Trophoblast cell (in vitro differentiated cells and primary cell): ENCODE results near the gene BCL11A.

Source experiments
- DNase-seq, 2 donors: peaks; one replicate each; pipeline ENCODE4 v3.0.0-alpha.2; 2016
- H2AFZ ChIP-seq: 2 replicates; pipeline ENCODE4 v1.6.1; 2013; ENCODE audit warnings: low read length, moderate library complexity, mild to moderate bottlenecking; ENCODE audit not compliant: insufficient read depth, poor library complexity
- H2AK5ac ChIP-seq: 2 replicates; pipeline ENCODE4 v1.6.1; 2013; ENCODE audit warnings: mild to moderate bottlenecking, low read length
- H2BK120ac ChIP-seq: 2 replicates; pipeline ENCODE4 v1.6.1; 2013; ENCODE audit warnings: low read length, mild to moderate bottlenecking, moderate library complexity; ENCODE audit not compliant: insufficient read depth, poor library complexity
- H2BK12ac ChIP-seq: 2 replicates; pipeline ENCODE4 v1.6.1; 2013; ENCODE audit warnings: mild to moderate bottlenecking, low read length, moderate library complexity
- H2BK5ac ChIP-seq: 2 replicates; pipeline ENCODE4 v1.6.1; 2013; ENCODE audit warnings: low read length, low read depth, moderate library complexity, mild to moderate bottlenecking; ENCODE audit not compliant: poor library complexity
- H3K14ac ChIP-seq: 2 replicates; pipeline ENCODE4 v1.6.1; 2013; ENCODE audit warnings: mild to moderate bottlenecking, low read length
- H3K18ac ChIP-seq: 2 replicates; pipeline ENCODE4 v1.6.1; 2013; ENCODE audit warnings: mild to moderate bottlenecking, low read length
- H3K23ac ChIP-seq: 2 replicates; pipeline ENCODE4 v1.6.1; 2013; ENCODE audit warnings: low read length
- H3K27ac ChIP-seq: 2 replicates; pipeline ENCODE4 v1.5.1; 2013; ENCODE audit warnings: low read depth, mild to moderate bottlenecking, inconsistent platforms, low read length, moderate library complexity
- H3K27me3 ChIP-seq: 2 replicates; pipeline ENCODE4 v1.6.1; 2013; ENCODE audit warnings: inconsistent platforms, mild to moderate bottlenecking, low read length, moderate library complexity; ENCODE audit not compliant: insufficient read depth
- H3K36me3 ChIP-seq, 2 experiments: 1 replicate in 1 of 2; 2 replicates in 1 of 2; pipeline ENCODE4 v1.6.1; 2013; ENCODE audit warnings: low read length in 2 of 2, mild to moderate bottlenecking in 2 of 2, moderate library complexity in 1 of 2; ENCODE audit not compliant: insufficient read depth in 2 of 2, control insufficient read depth in 1 of 2
- H3K4ac ChIP-seq: 2 replicates; pipeline ENCODE4 v1.6.1; 2013; ENCODE audit warnings: low read depth, mild to moderate bottlenecking, low read length, moderate library complexity
- H3K4me1 ChIP-seq, 2 experiments: 1 replicate in 1 of 2; 2 replicates in 1 of 2; pipeline ENCODE4 v1.6.1; 2013; ENCODE audit warnings: low read length in 2 of 2, mild to moderate bottlenecking in 2 of 2, moderate library complexity in 1 of 2; ENCODE audit not compliant: insufficient read depth in 2 of 2, control insufficient read depth in 1 of 2
- H3K4me2 ChIP-seq: 2 replicates; pipeline ENCODE4 v1.6.1; 2013; ENCODE audit warnings: inconsistent platforms, mild to moderate bottlenecking, low read length, moderate library complexity
- H3K4me3 ChIP-seq: 2 replicates; pipeline ENCODE4 v1.5.1; 2013; ENCODE audit warnings: mild to moderate bottlenecking, low read depth, low read length, inconsistent platforms
- H3K79me1 ChIP-seq: one replicate; pipeline ENCODE4 v1.6.1; 2013; ENCODE audit warnings: low read length
- H3K79me2 ChIP-seq: 2 replicates; pipeline ENCODE4 v1.6.1; 2013; ENCODE audit warnings: low read length, mild to moderate bottlenecking; ENCODE audit not compliant: control insufficient read depth, insufficient read depth, poor library complexity
- H3K9ac ChIP-seq: 2 replicates; pipeline ENCODE4 v1.6.1; 2013; ENCODE audit warnings: mild to moderate bottlenecking, low read length
- H3K9me3 ChIP-seq: 2 replicates; pipeline ENCODE4 v1.6.1; 2013; ENCODE audit warnings: low read depth, mild to moderate bottlenecking, control low read depth, inconsistent platforms, low read length; ENCODE audit not compliant: insufficient read depth
- H4K12ac ChIP-seq: 2 replicates; pipeline ENCODE4 v1.6.1; 2013; ENCODE audit warnings: low read depth, mild to moderate bottlenecking, low read length, moderate library complexity
- H4K8ac ChIP-seq: 2 replicates; pipeline ENCODE4 v1.6.1; 2013; ENCODE audit warnings: low read depth, mild to moderate bottlenecking, low read length, moderate library complexity
- H4K91ac ChIP-seq: one replicate; pipeline ENCODE4 v1.6.1; 2013; ENCODE audit warnings: low read depth, mild to moderate bottlenecking, low read length, moderate library complexity
- WGBS: extraction: QIAGEN DNeasy Blood & Tissue Kit; methylation state at CpG from one replicate; pipeline ENCODE4 v1.1.7; 2013; ENCODE audit warnings: missing lambda C conversion rate; ENCODE audit not compliant: insufficient read length, insufficient coverage; ENCODE audit errors: extremely low coverage; 5-methylcytosine and 5-hydroxymethylcytosine counted together

Gene BCL11A

GRCh38 chr2:60577682-60578283 lies 24.3 kb upstream of the BCL11A start:
- no peak overlapping the region for H3K4me3 ChIP-seq
- H2BK12ac ChIP-seq = no peak overlapping the region
- no peak overlapping the region for H3K4me2 ChIP-seq
- no peak overlapping the region for H3K27ac ChIP-seq
- no peak overlapping the region for H3K23ac ChIP-seq
- H3K79me1 ChIP-seq = peaks cover 3% of the 10 kb centered on the region
- no CpG with 5 or more reads among the region's 6 CpGs for whole genome bisulfite sequencing
- no peak overlapping the region for H2BK120ac ChIP-seq
- H3K9ac ChIP-seq = no peak overlapping the region
- no peak for DNase-seq
- H3K9me3 ChIP-seq = no peaks in the 10 kb centered on the region
- no peaks in the 10 kb centered on the region for H3K27me3 ChIP-seq
- H2BK5ac ChIP-seq = no peak overlapping the region
- peaks cover 4 to 5% of the 10 kb centered on the region in 2 experiments for H3K4me1 ChIP-seq
- H4K91ac ChIP-seq = no peak overlapping the region
- H2AFZ ChIP-seq = no peak overlapping the region
- peaks cover 2% of the 10 kb centered on the region for H3K79me2 ChIP-seq
- no peak overlapping the region for H2AK5ac ChIP-seq
- no peak overlapping the region for H3K14ac ChIP-seq
- no peak overlapping the region for H4K8ac ChIP-seq
- no peak overlapping the region for H3K18ac ChIP-seq
- H3K4ac ChIP-seq = no peak overlapping the region
- H3K36me3 ChIP-seq = no peaks in the 10 kb centered on the region
- no peak overlapping the region for H4K12ac ChIP-seq

- H4K8ac ChIP-seq = no peak overlapping the region
- H3K79me1 ChIP-seq = no peaks in the 10 kb centered on the region
Observed at GRCh38 chr2:60573251-60573650, 19.8 kb upstream of the BCL11A start.

GRCh38 chr2:60570251-60570650 lies 16.8 kb upstream of the BCL11A start:
- Histone ChIP-seq H3K4me1 (peaks cover 0 to 8% of the 10 kb centered on the region in 2 experiments), H3K79me1 (no peaks in the 10 kb centered on the region), H3K36me3 (no peaks in the 10 kb centered on the region), H2BK120ac (no peak overlapping the region), H3K23ac (peak overlapping the region; percentile 48), H4K91ac (no peak overlapping the region), H2BK12ac (no peak overlapping the region), H3K9me3 (no peaks in the 10 kb centered on the region), H3K9ac (no peak overlapping the region), H3K27me3 (peaks cover 10% of the 10 kb centered on the region), H4K12ac (no peak overlapping the region), H3K4me2 (peak overlapping the region; percentile 97), H3K27ac (no peak overlapping the region), H2AK5ac (no peak overlapping the region), H2BK5ac (no peak overlapping the region), H3K4me3 (no peak overlapping the region), H2AFZ (no peak overlapping the region), H3K14ac (no peak overlapping the region), H4K8ac (no peak overlapping the region), H3K18ac (no peak overlapping the region), H3K79me2 (no peaks in the 10 kb centered on the region), H3K4ac (no peak overlapping the region)
- no CpG with 5 or more reads among the region's 9 CpGs for WGBS
- no peak for DNase-seq

More at GRCh38 chr2:60573251-60573650, 19.8 kb upstream of the BCL11A start:
- no peak overlapping the region for H4K12ac ChIP-seq
- no peak for DNase-seq
- H3K9me3 ChIP-seq = no peaks in the 10 kb centered on the region
- H2BK12ac ChIP-seq = no peak overlapping the region
- H3K4me1 ChIP-seq = peaks cover 0 to 8% of the 10 kb centered on the region in 2 experiments
- H3K14ac ChIP-seq = no peak overlapping the region
- no peaks in the 10 kb centered on the region for H3K79me2 ChIP-seq
- H3K4me2 ChIP-seq = no peak overlapping the region
- H2BK5ac ChIP-seq = no peak overlapping the region
- H3K36me3 ChIP-seq = no peaks in the 10 kb centered on the region
- H2BK120ac ChIP-seq = no peak overlapping the region
- no peak overlapping the region for H3K4ac ChIP-seq
- H3K18ac ChIP-seq = no peak overlapping the region
- H4K91ac ChIP-seq = no peak overlapping the region
- WGBS = no CpG with 5 or more reads among the region's 3 CpGs
- no peak overlapping the region for H3K27ac ChIP-seq
- H2AK5ac ChIP-seq = no peak overlapping the region
- no peak overlapping the region for H3K23ac ChIP-seq
- peaks cover 8% of the 10 kb centered on the region for H3K27me3 ChIP-seq
- no peak overlapping the region for H2AFZ ChIP-seq
- no peak overlapping the region for H3K9ac ChIP-seq
- no peak overlapping the region for H3K4me3 ChIP-seq

DNA sequence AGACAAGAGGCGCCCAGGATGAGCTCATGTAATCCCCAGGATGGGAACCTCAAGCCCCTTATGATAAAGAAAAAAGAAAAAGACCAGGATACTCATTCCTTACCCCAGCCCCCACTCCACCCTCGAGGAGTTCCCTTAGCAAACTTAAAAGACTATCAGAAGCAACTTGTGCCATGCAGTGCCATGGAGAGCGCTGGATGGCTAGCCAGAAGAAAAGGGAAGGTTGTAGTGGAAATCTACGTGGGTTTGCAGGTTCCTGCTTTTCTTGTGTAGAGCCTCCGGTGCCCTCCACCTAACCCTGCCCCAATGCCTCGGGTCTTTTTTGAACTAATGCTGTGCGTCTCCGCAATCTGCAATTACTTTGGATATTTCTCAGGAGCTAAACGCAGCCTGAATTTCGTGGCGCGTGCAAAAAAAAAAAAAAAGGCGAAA lies 16.2 kb upstream of the BCL11A start:
- H4K8ac ChIP-seq = no peak overlapping the region
- no peak overlapping the region for H3K14ac ChIP-seq
- no CpG with 5 or more reads among the region's 13 CpGs for WGBS
- H3K9me3 ChIP-seq = no peaks in the 10 kb centered on the region
- H2AFZ ChIP-seq = no peak overlapping the region
- H2AK5ac ChIP-seq = no peak overlapping the region
- H3K4ac ChIP-seq = no peak overlapping the region
- H3K18ac ChIP-seq = no peak overlapping the region
- H3K4me2 ChIP-seq = peak overlapping the region; percentile 97
- no peak overlapping the region for H3K23ac ChIP-seq
- no peak overlapping the region for H2BK5ac ChIP-seq
- H2BK120ac ChIP-seq = no peak overlapping the region
- H4K91ac ChIP-seq = no peak overlapping the region
- no peak overlapping the region for H3K4me3 ChIP-seq
- H2BK12ac ChIP-seq = no peak overlapping the region
- H3K79me2 ChIP-seq = no peaks in the 10 kb centered on the region
- no peak overlapping the region for H3K27ac ChIP-seq
- no peak overlapping the region for H3K9ac ChIP-seq
- no peaks in the 10 kb centered on the region for H3K36me3 ChIP-seq
- DNase-seq = no peak
- peaks cover 10% of the 10 kb centered on the region for H3K27me3 ChIP-seq
- H3K4me1 ChIP-seq = peaks cover 0 to 8% of the 10 kb centered on the region in 2 experiments
- no peaks in the 10 kb centered on the region for H3K79me1 ChIP-seq
- no peak overlapping the region for H4K12ac ChIP-seq
